ENCODE data around the gene UHRF2.

UHRF2 gene

GRCh38 chr9:6552498-6553121 is 139.6 kb downstream of the UHRF2 start:
- DNase-seq, result no peak
- POLR2A ChIA-PET, result no interaction called here
- CTCF ChIA-PET, result interaction anchor here (1.0 kb wide), 1 partner anchor 197 kb away, joined by 3 read pairs; no protein-coding TSS in a partner anchor

GRCh38 chr9:6553866-6554265 is 140.9 kb downstream of the UHRF2 start:
- CTCF ChIA-PET, result no interaction called here
- no peaks in the 10 kb centered on the region for H3K27me3 ChIP-seq (replicated peaks in 2 of 5; ENCODE audit: control insufficient read depth in 4 of 5, insufficient read depth in 5 of 5, low read length in 4 of 5)
- no peak overlapping the region for H3K4me3 ChIP-seq (ENCODE audit: control insufficient read depth in 1 of 7, extremely low read depth in 1 of 7, insufficient read depth in 4 of 7, low read depth in 2 of 7, low read length in 6 of 7)
- DNase-seq, result no peak
- no peaks in the 10 kb centered on the region for H3K36me3 ChIP-seq (ENCODE audit: control insufficient read depth in 4 of 4, insufficient read depth in 4 of 4, low read length in 3 of 4)
- WGBS (ENCODE audit: insufficient coverage), result no CpG with 5 or more reads among the region's 1 CpG
- POLR2A ChIA-PET, result no interaction called here
- H3K27ac ChIP-seq (ENCODE audit: insufficient read depth in 1 of 2, low read depth in 1 of 2, low read length in 2 of 2, poor library complexity in 1 of 2, severe bottlenecking in 2 of 2), result no peak overlapping the region
- peaks cover 0 to 2% (median 0%) of the 10 kb centered on the region in 4 experiments for H3K4me1 ChIP-seq (ENCODE audit: control extremely low read depth in 1 of 4, control insufficient read depth in 4 of 4, insufficient read depth in 4 of 4, low read length in 3 of 4)
- no peaks in the 10 kb centered on the region for H3K9me3 ChIP-seq (ENCODE audit: control extremely low read depth in 1 of 5, control insufficient read depth in 4 of 5, insufficient read depth in 2 of 5, low read depth in 1 of 5, low read length in 4 of 5)

More at GRCh38 chr9:6552498-6553121, 139.6 kb downstream of the UHRF2 start:
- 94% methylated on average over 6 of the region's 7 CpGs for WGBS (ENCODE audit: insufficient coverage)
- Histone ChIP-seq H3K27ac (ENCODE audit: insufficient read depth in 1 of 2, low read depth in 1 of 2, low read length in 2 of 2, poor library complexity in 1 of 2, severe bottlenecking in 2 of 2) (no peak overlapping the region), H3K36me3 (ENCODE audit: control insufficient read depth in 4 of 4, insufficient read depth in 4 of 4, low read length in 3 of 4) (no peaks in the 10 kb centered on the region), H3K27me3 (replicated peaks in 2 of 5; ENCODE audit: control insufficient read depth in 4 of 5, insufficient read depth in 5 of 5, low read length in 4 of 5) (no peaks in the 10 kb centered on the region), H3K4me3 (ENCODE audit: control insufficient read depth in 1 of 7, extremely low read depth in 1 of 7, insufficient read depth in 4 of 7, low read depth in 2 of 7, low read length in 6 of 7) (no peak overlapping the region), H3K9me3 (ENCODE audit: control extremely low read depth in 1 of 5, control insufficient read depth in 4 of 5, insufficient read depth in 2 of 5, low read depth in 1 of 5, low read length in 4 of 5) (no peaks in the 10 kb centered on the region), H3K4me1 (ENCODE audit: control extremely low read depth in 1 of 4, control insufficient read depth in 4 of 4, insufficient read depth in 4 of 4, low read length in 3 of 4) (no peaks in the 10 kb centered on the region)
